B cell (primary cell): ENCODE results near the gene ADAMTS12. TPM values are rescaled to one million over a fixed set of nuclear protein-coding genes. Genes with fewer than 3 reads are reported as not detected.

Experiments used
- ATAC-seq: fragments of 200-7000 bp; cut with Tn5 transposase; one replicate; pipeline ENCODE4 v1.10.0; 2021; ENCODE audit warnings: low read depth, mild to moderate bottlenecking, moderate number of reproducible peaks, moderate library complexity
- CTCF ChIA-PET: fragments of 350-600 bp; sonication (Branson Sonifier 250); formaldehyde crosslinking; loops from one replicate; lab custom pipeline; 2021; ENCODE audit warnings: antibody characterized with exemption, inconsistent platforms; lab: Charles Lee
- POLR2A ChIA-PET: fragments of 350-600 bp; sonication (Branson Sonifier 250); formaldehyde crosslinking; loops from one replicate; lab custom pipeline; 2021; ENCODE audit warnings: antibody characterized with exemption; lab: Charles Lee
- DNase-seq: peaks from one replicate; pipeline ENCODE4 v3.0.0; 2013
- H2AFZ ChIP-seq: 2 replicates; pipeline ENCODE4 v1.6.1; 2012; ENCODE audit warnings: mild to moderate bottlenecking, low read depth, low read length; ENCODE audit not compliant: insufficient read depth, poor library complexity, severe bottlenecking
- H3K27ac ChIP-seq, 2 donors: 1 replicate in 1 of 2; 2 replicates in 1 of 2; pipeline ENCODE4 v1.5.1; 2012 to 2013; ENCODE audit warnings: low read length in 2 of 2, mild to moderate bottlenecking in 2 of 2, moderate library complexity in 1 of 2
- H3K27me3 ChIP-seq, 4 experiments: fragments of 200-600 bp in 1 of 4; sonication (generic) in 1 of 4; replicated peaks in 1 of 4; 1 replicate in 2 of 4; 2 replicates in 2 of 4; pipeline versions ENCODE4 v1.6.1 to v1.7.0; 2013 to 2016; ENCODE audit warnings: low read length in 3 of 4, mild to moderate bottlenecking in 2 of 4, mixed read lengths in 1 of 4, moderate library complexity in 1 of 4; ENCODE audit not compliant: insufficient read depth in 4 of 4, control insufficient read depth in 3 of 4; ENCODE audit errors: control extremely low read depth in 1 of 4
- H3K36me3 ChIP-seq, 2 experiments: replicated peaks in 1 of 2; 1 replicate in 1 of 2; 2 replicates in 1 of 2; pipeline versions ENCODE4 v1.6.1 to v1.7.1; 2013; ENCODE audit warnings: low read length in 1 of 2; ENCODE audit not compliant: insufficient read depth in 2 of 2, control insufficient read depth in 1 of 2; ENCODE audit errors: control extremely low read depth in 1 of 2, extremely low read depth in 1 of 2
- H3K4me1 ChIP-seq, 2 donors: fragments of 200-600 bp in 1 of 2; sonication (generic) in 1 of 2; 1 replicate in 1 of 2; 2 replicates in 1 of 2; pipeline versions ENCODE4 v1.5.1 to v1.6.1; 2013 to 2017; ENCODE audit warnings: low read length in 2 of 2; ENCODE audit not compliant: control insufficient read depth in 2 of 2, insufficient read depth in 2 of 2
- H3K4me2 ChIP-seq: replicated peaks from 2 replicates; pipeline ENCODE3; 2012; ENCODE audit warnings: mild to moderate bottlenecking, low read depth, low read length; ENCODE audit not compliant: poor library complexity, severe bottlenecking
- H3K4me3 ChIP-seq, 5 experiments: fragments of 200-600 bp in 1 of 5; sonication (generic) in 1 of 5; 1 replicate in 3 of 5; 2 replicates in 2 of 5; pipeline versions ENCODE4 v1.5.1 to v1.7.0; 2011 to 2016; ENCODE audit warnings: low read length in 4 of 5, mild to moderate bottlenecking in 4 of 5, low read depth in 2 of 5, control low read depth in 1 of 5, moderate library complexity in 1 of 5; ENCODE audit not compliant: insufficient read depth in 1 of 5; ENCODE audit errors: control extremely low read depth in 1 of 5, extremely low read depth in 1 of 5
- H3K79me2 ChIP-seq: fragments of 200-600 bp; sonication (generic); one replicate; pipeline ENCODE4 v1.6.0; 2016; ENCODE audit warnings: low read length; ENCODE audit not compliant: control insufficient read depth, insufficient read depth
- H3K9ac ChIP-seq: fragments of 200-600 bp; sonication (generic); 2 replicates; pipeline ENCODE4 v1.6.1; 2017; ENCODE audit warnings: mild to moderate bottlenecking, low read length, moderate library complexity
- H3K9me3 ChIP-seq, 3 donors: one replicate each; pipeline versions ENCODE4 v1.6.1 to v1.7.1; 2013; ENCODE audit warnings: low read length in 2 of 3; ENCODE audit not compliant: control insufficient read depth in 2 of 3, insufficient read depth in 1 of 3; ENCODE audit errors: control extremely low read depth in 1 of 3
- H4K20me1 ChIP-seq: 2 replicates; pipeline ENCODE4 v1.6.0; 2012; ENCODE audit warnings: mild to moderate bottlenecking, low read length; ENCODE audit not compliant: insufficient read depth, control insufficient read depth, poor library complexity, severe bottlenecking
- H3K27ac Mint-ChIP-seq: one replicate; pipeline ENCODE4 v1.8.0; 2021; ENCODE audit warnings: mixed read lengths
- H3K27me3 Mint-ChIP-seq: one replicate; pipeline ENCODE4 v1.8.0; 2021; ENCODE audit warnings: mixed read lengths
- H3K4me1 Mint-ChIP-seq: one replicate; pipeline ENCODE4 v1.8.0; 2021; ENCODE audit warnings: mixed read lengths
- H3K4me3 Mint-ChIP-seq: one replicate; pipeline ENCODE4 v1.8.0; 2021; ENCODE audit warnings: mixed read lengths
- H3K9me3 Mint-ChIP-seq: one replicate; pipeline ENCODE4 v1.8.0; 2022; ENCODE audit warnings: mixed read lengths; ENCODE audit not compliant: insufficient read depth
- CTCF ChIP-seq: fragments of 200-600 bp; IDR thresholded peaks from one replicate; pipeline ENCODE4 v1.8.0; 2022; ENCODE audit warnings: antibody characterized with exemption, mild to moderate bottlenecking
- EZH2 ChIP-seq: IDR thresholded peaks from 2 replicates; pipeline ENCODE4 v1.6.1; 2012; ENCODE audit warnings: borderline replicate concordance, low read depth, mild to moderate bottlenecking, moderate library complexity, low read length; ENCODE audit not compliant: insufficient read depth, poor library complexity, severe bottlenecking
- WGBS: methylation state at CpG from one replicate; pipeline ENCODE4 v1.1.5; 2013; ENCODE audit warnings: missing lambda C conversion rate; ENCODE audit not compliant: insufficient coverage; 5-methylcytosine and 5-hydroxymethylcytosine counted together
- intact Hi-C: fragments of 100-400 bp; cut with micrococcal nuclease; formaldehyde crosslinking; loops from one replicate; pipeline ENCODE4 v1.10.0; 2022
- polyA plus RNA-seq: library from polyadenylated mRNA; depleted of rRNA; stranded (reverse); fragments of >200 nt; gene quantifications from 2 replicates; pipeline ENCODE4 v1.2.3, GENCODE V29; 2012
- total RNA-seq, 2 donors: library from RNA; stranded (reverse); fragments of 120-200 nt in 1 of 2; gene quantifications; 1 replicate in 1 of 2; 2 replicates in 1 of 2; pipeline versions ENCODE4 v1.2.3 to v1.2.4, GENCODE V29; 2013 to 2022

Gene ADAMTS12
- total and polyA plus RNA-seq, 2 donors (not counting 1 experiment from before 2014, with no cell fraction given) = not detected

- intact Hi-C loops = no loop called here
- no CpG with 5 or more reads among the region's 2 CpGs for WGBS
These were observed 43.2 kb downstream of the ADAMTS12 start for GRCh38 chr5:33848554-33848953.

DNA sequence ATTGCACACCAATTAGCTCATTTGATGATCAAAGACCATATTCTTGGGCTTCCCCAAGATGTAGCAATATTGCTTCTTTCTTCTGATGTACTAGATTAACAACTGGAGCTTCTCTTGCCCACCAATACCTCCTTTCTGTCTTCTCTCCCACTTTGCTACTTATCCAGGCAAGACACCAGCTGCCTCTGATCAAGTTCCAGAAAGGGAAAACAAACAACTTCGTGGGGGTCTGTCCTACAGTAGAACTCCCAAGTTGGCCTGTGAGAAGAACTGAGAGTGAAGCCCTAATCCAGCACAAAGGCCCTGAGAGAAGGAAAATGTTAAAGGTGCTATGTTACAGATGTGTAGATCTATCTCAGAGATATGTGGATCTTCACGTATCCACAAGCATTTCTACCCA, 44.9 kb downstream of the ADAMTS12 start:
- H3K27me3 Mint-ChIP-seq = peaks cover 6% of the 10 kb centered on the region
- WGBS = no CpG with 5 or more reads among the region's 2 CpGs
- Histone ChIP-seq H3K27me3 (no peaks in the 10 kb centered on the region), H3K9ac (no peak overlapping the region), H3K4me3 (no peak overlapping the region), H3K9me3 (no peaks in the 10 kb centered on the region), H3K27ac (no peak overlapping the region), H3K36me3 (no peaks in the 10 kb centered on the region), H4K20me1 (no peaks in the 10 kb centered on the region), H3K4me1 (peaks cover 0 to 9% of the 10 kb centered on the region in 2 donors), H3K4me2 (no peak overlapping the region), H2AFZ (no peak overlapping the region), H3K79me2 (no peaks in the 10 kb centered on the region)
- POLR2A ChIA-PET = no interaction called here
- no peak overlapping the region for H3K27ac Mint-ChIP-seq
- intact Hi-C loops = no loop called here
- H3K4me3 Mint-ChIP-seq = no peak overlapping the region
- TF ChIP-seq CTCF (no peak), EZH2 (no peak)
- CTCF ChIA-PET = interaction anchor here (1.0 kb wide), 1 partner anchor 87 kb away, joined by 3 read pairs; no protein-coding TSS in a partner anchor
- no peak for DNase-seq
- ATAC-seq = no peak
- peaks cover 5% of the 10 kb centered on the region for H3K9me3 Mint-ChIP-seq
- peaks cover 12% of the 10 kb centered on the region for H3K4me1 Mint-ChIP-seq

More at GRCh38 chr5:33848554-33848953, 43.2 kb downstream of the ADAMTS12 start:
- Histone ChIP-seq H3K36me3 (no peaks in the 10 kb centered on the region), H2AFZ (no peak overlapping the region), H3K27me3 (no peaks in the 10 kb centered on the region), H3K27ac (no peak overlapping the region), H3K4me2 (no peak overlapping the region), H3K4me3 (no peak overlapping the region), H3K9me3 (no peaks in the 10 kb centered on the region), H4K20me1 (no peaks in the 10 kb centered on the region), H3K79me2 (no peaks in the 10 kb centered on the region), H3K4me1 (peaks cover 0 to 9% of the 10 kb centered on the region in 2 donors), H3K9ac (no peak overlapping the region)
- ChIA-PET CTCF (no interaction called here), POLR2A (no interaction called here)
- DNase-seq (no peak), ATAC-seq (no peak)
- peaks cover 12% of the 10 kb centered on the region for H3K4me1 Mint-ChIP-seq
- H3K9me3 Mint-ChIP-seq = peaks cover 1% of the 10 kb centered on the region
- TF ChIP-seq CTCF (no peak), EZH2 (no peak)
- H3K27ac Mint-ChIP-seq = no peak overlapping the region
- H3K27me3 Mint-ChIP-seq = peaks cover 18% of the 10 kb centered on the region
- H3K4me3 Mint-ChIP-seq = no peak overlapping the region
